ENCODE data around the gene SH3RF1. TPM values are rescaled to one million over a fixed set of nuclear protein-coding genes. Genes with fewer than 3 reads are reported as not detected.

Gene SH3RF1
- total and polyA plus RNA-seq, 10 of the 15 experiments (the other 5 are each of a cell fraction or from before 2014, with no cell fraction given), result 4.5 to 22.5 (median 10.4) TPM

- TF ChIP-seq BCLAF1 (IDR thresholded peaks at IDR 0.05) (no peak), ZNF207 (IDR thresholded peaks at IDR 0.05; ENCODE audit: borderline replicate concordance) (no peak), ZNF217 (IDR thresholded peaks at IDR 0.05) (no peak), HDAC2 (IDR thresholded peaks at IDR 0.05) (no peak), CREB1 (IDR thresholded peaks at IDR 0.05; ENCODE audit: low read depth) (no peak), RBBP5 (conservative IDR thresholded peaks at IDR 0.05) (no peak), MEF2A (IDR thresholded peaks at IDR 0.05; ENCODE audit: insufficient read depth, low read depth, low read length) (no peak), FOXM1 (IDR thresholded peaks at IDR 0.05; ENCODE audit: low read depth, low read length) (no peak), NBN (IDR thresholded peaks at IDR 0.05) (no peak), SMARCA5 (IDR thresholded peaks at IDR 0.05) (no peak), TCF3 (IDR thresholded peaks at IDR 0.05; ENCODE audit: borderline replicate concordance, insufficient read depth, low read depth, low read length) (no peak), CTCF (IDR thresholded peaks at IDR 0.05 in 2 of 3, conservative IDR thresholded peaks at IDR 0.05 in 1 of 3; ENCODE audit: control insufficient read depth in 2 of 3, extremely low read depth in 1 of 3, insufficient read depth in 1 of 3, low read depth in 3 of 3, low read length in 3 of 3) (no peak), SUZ12 (IDR thresholded peaks at IDR 0.05; ENCODE audit: unreplicated experiment) (no peak), CREM (IDR thresholded peaks at IDR 0.05; ENCODE audit: low read depth) (no peak)
Measured at GRCh38 chr4:169253113-169253671, 17.6 kb downstream of the SH3RF1 start (continued).

All from GM12878 (cell line).